ENCODE measurements around the gene SCML1. TPM values are rescaled to one million over a fixed set of nuclear protein-coding genes. Genes with fewer than 3 reads are reported as not detected.

SCML1 gene
- total and polyA plus RNA-seq, 2 of the 8 experiments (the other 6 are each of a cell fraction or from before 2014, with no cell fraction given): 2.2 to 2.5 TPM

GRCh38 chrX:17787557-17787956, 50.3 kb downstream of the SCML1 start:
- CTCF ChIA-PET (ENCODE audit: partially characterized antibody): interaction anchor here (0.9 to 2.4 kb wide), 12 partner anchors 10 to 200 kb away, joined by 3 to 11 read pairs (median 4); no protein-coding TSS in a partner anchor
- peaks cover 0 to 3% of the 10 kb centered on the region in 2 experiments; a peak in 1 of 4 replicates for H3K9me3 ChIP-seq (ENCODE audit: insufficient read depth in 2 of 2, low read depth in 1 of 2, low read length in 1 of 2)
- peak overlapping the region; percentile 24 for H3K18ac ChIP-seq (ENCODE audit: extremely low read depth, low read length)
- no peaks in the 10 kb centered on the region for H3K79me1 ChIP-seq (ENCODE audit: low read depth, low read length)
- H3K56ac ChIP-seq (replicated peaks; ENCODE audit: insufficient read length, low read depth, low read length): no peak overlapping the region
- 0 out of 4 replicates have a peak overlapping the region, but pooled peaks of 1 of the 2 experiments have one; percentile 37 for H3K4me2 ChIP-seq (ENCODE audit: insufficient read depth in 1 of 2, low read depth in 2 of 2, low read length in 2 of 2)
- no peaks in the 10 kb centered on the region for H3K79me2 ChIP-seq (ENCODE audit: control insufficient read depth in 1 of 2, insufficient read depth in 2 of 2, low read length in 2 of 2)
- no peak overlapping the region for H3K23ac ChIP-seq (ENCODE audit: insufficient read length)
- H4K20me1 ChIP-seq (replicated peaks in 1 of 2; ENCODE audit: control insufficient read depth in 1 of 2, insufficient read depth in 2 of 2, low read length in 2 of 2): no peaks in the 10 kb centered on the region
- no peak overlapping the region for H2BK120ac ChIP-seq (replicated peaks; ENCODE audit: low read depth, low read length)
- H3K4me1 ChIP-seq (replicated peaks in 1 of 4; ENCODE audit: control insufficient read depth in 3 of 4, insufficient read depth in 4 of 4, low read length in 3 of 4): peaks cover 0 to 3% (median 0%) of the 10 kb centered on the region in 4 experiments; a peak in 1 of 7 replicates
- no peaks in the 10 kb centered on the region for H3K27me3 ChIP-seq (replicated peaks in 1 of 4; ENCODE audit: control insufficient read depth in 3 of 4, extremely low read depth in 1 of 4, insufficient read depth in 3 of 4, low read length in 3 of 4)
- H3K4me3 ChIP-seq (ENCODE audit: extremely low read depth in 1 of 4, insufficient read depth in 2 of 4, low read depth in 3 of 4, low read length in 4 of 4): no peak overlapping the region
- peak overlapping the region; percentile 35; the same call in 1 of the 2 replicates for H4K8ac ChIP-seq (ENCODE audit: extremely low read depth, insufficient read depth, low read length)
- H2BK20ac ChIP-seq (ENCODE audit: low read length): no peak overlapping the region
- DNase-seq (ENCODE audit: low read depth in 1 of 2, low spot score in 2 of 2): no peak
- H2AFZ ChIP-seq (ENCODE audit: low read length): no peak overlapping the region
- H3K36me3 ChIP-seq (ENCODE audit: control insufficient read depth in 2 of 4, insufficient read depth in 4 of 4, low read length in 3 of 4): no peaks in the 10 kb centered on the region
- H4K5ac ChIP-seq (ENCODE audit: insufficient read length, low read depth, low read length): no peak overlapping the region
- no peak for FAIRE-seq
- peak overlapping the region; percentile 90; the same call in 1 of the 2 replicates for H2BK12ac ChIP-seq (ENCODE audit: low read depth, low read length)
- peak overlapping the region; percentile 84 for H4K91ac ChIP-seq (replicated peaks; ENCODE audit: insufficient read length, low read length)
- no peak overlapping the region for H3K4ac ChIP-seq (replicated peaks; ENCODE audit: insufficient read length, low read depth, low read length)
- H3K23me2 ChIP-seq (ENCODE audit: low read depth, low read length): no peaks in the 10 kb centered on the region
- no peak overlapping the region; the same call in 1 of the 2 replicates for H3K27ac ChIP-seq (ENCODE audit: low read depth, low read length)
- no peak overlapping the region for H3K14ac ChIP-seq (ENCODE audit: insufficient read length)
- H2BK15ac ChIP-seq (ENCODE audit: low read length): peak overlapping the region; percentile 29; the same call in 1 of the 2 replicates
- H2AK5ac ChIP-seq (ENCODE audit: low read depth, low read length): no peak overlapping the region
- H2BK5ac ChIP-seq (ENCODE audit: low read depth, low read length): peak overlapping the region; percentile 24; the same call in 1 of the 2 replicates
- POLR2A ChIA-PET (ENCODE audit: partially characterized antibody): interaction anchor here (1.0 kb wide), 1 partner anchor 36 kb away, joined by 3 read pairs; no protein-coding TSS in a partner anchor
- H3K9ac ChIP-seq (replicated peaks in 1 of 4; ENCODE audit: extremely low read depth in 1 of 4, low read depth in 3 of 4, low read length in 3 of 4): no peak overlapping the region
- 100% methylated on average over 1 of the region's 11 CpGs; no CpG with 5 or more reads in 1 of the 2 experiments for WGBS, 2 experiments (ENCODE audit: extremely low coverage in 1 of 2, insufficient coverage in 1 of 2, insufficient read length in 1 of 2, insufficient replicate concordance in 2 of 2, low coverage in 1 of 2, low lambda C conversion rate in 2 of 2, missing lambda C conversion rate in 1 of 2)
- TF ChIP-seq SAP30 (IDR thresholded peaks at IDR 0.05; ENCODE audit: insufficient read depth, insufficient replicate concordance, low read length) (no peak), TAF1 (IDR thresholded peaks at IDR 0.05; ENCODE audit: low read depth, low read length) (no peak), EGR1 (IDR thresholded peaks at IDR 0.05; ENCODE audit: borderline replicate concordance, low read depth, low read length) (no peak), SP1 (IDR thresholded peaks at IDR 0.05; ENCODE audit: low read depth, low read length) (no peak), SRF (IDR thresholded peaks at IDR 0.05; ENCODE audit: low read depth, low read length) (no peak), CTCF (IDR thresholded peaks at IDR 0.05; ENCODE audit: control extremely low read depth in 1 of 3, insufficient read depth in 1 of 3, low read depth in 1 of 3, low read length in 3 of 3) (no peak), GTF2F1 (IDR thresholded peaks at IDR 0.05; ENCODE audit: borderline replicate concordance, low read depth, low read length) (no peak), KDM1A (IDR thresholded peaks at IDR 0.05; ENCODE audit: borderline replicate concordance, low read length) (no peak), SP2 (IDR thresholded peaks at IDR 0.05; ENCODE audit: low read length) (no peak), CEBPB (IDR thresholded peaks at IDR 0.05; ENCODE audit: low read depth, low read length) (no peak), TBP (IDR thresholded peaks at IDR 0.05; ENCODE audit: low read depth, low read length) (no peak), POLR2AphosphoS5 (IDR thresholded peaks at IDR 0.05; ENCODE audit: low read depth, low read length) (no peak)
